ENCODE results near the gene RUNX2.

GRCh38 chr6:45562171-45562570 is 234.0 kb downstream of the RUNX2 start:
- TF ChIP-seq CTCF (IDR thresholded peaks at IDR 0.05 in 8 of 11, conservative IDR thresholded peaks at IDR 0.05 in 3 of 11) (no peak), POLR2AphosphoS5 (IDR thresholded peaks at IDR 0.05) (no peak), POLR2A (IDR thresholded peaks at IDR 0.05) (no peak)

Measured in spleen (tissue), 7 donors.